Fibroblast of skin of abdomen (primary cell): ENCODE data around the gene RNF5.
"Not testable (repeated sequence)": the region's sequence is repeated elsewhere in the genome, so short reads cannot be mapped to it uniquely, and the experiment has no call there.

Experiments used
- DNase-seq: peaks from one replicate; pipeline ENCODE4 v3.0.0-alpha.2; 2013

The RNF5 gene

DNA sequence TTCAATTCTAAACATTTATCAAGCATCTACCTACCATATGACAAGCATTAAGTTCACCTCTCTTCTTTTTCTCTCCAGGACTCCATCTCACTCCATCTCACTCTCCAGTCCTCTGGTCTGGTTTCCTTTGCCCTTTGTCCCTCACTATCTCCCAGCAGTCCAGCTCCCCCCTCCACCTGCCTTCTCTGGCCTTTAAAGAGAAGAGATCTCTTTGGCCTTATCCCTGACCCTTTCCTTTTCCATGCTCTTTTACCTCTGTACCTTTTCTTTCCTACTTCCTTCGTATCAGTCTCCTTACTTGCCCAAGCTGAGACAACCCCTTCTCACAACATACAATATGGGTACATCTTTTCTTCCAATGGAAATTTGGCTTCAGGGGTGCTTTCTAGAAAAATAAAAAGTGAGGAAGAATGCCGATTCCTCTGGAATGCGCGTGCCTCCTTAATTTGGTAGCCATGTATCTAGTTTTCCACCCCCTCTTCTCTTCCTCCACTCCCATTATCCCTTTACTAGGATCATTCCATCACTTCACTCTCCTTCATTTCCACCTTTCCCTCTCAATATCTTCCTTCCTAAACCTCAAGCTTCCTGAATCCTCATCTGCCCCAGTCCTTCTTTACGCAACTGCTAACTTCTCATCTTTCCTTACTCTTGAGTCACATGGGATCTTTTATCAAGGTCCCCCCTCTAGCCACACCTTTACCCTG, 1.6 kb upstream of the RNF5 start:
- no peak for DNase-seq

DNA sequence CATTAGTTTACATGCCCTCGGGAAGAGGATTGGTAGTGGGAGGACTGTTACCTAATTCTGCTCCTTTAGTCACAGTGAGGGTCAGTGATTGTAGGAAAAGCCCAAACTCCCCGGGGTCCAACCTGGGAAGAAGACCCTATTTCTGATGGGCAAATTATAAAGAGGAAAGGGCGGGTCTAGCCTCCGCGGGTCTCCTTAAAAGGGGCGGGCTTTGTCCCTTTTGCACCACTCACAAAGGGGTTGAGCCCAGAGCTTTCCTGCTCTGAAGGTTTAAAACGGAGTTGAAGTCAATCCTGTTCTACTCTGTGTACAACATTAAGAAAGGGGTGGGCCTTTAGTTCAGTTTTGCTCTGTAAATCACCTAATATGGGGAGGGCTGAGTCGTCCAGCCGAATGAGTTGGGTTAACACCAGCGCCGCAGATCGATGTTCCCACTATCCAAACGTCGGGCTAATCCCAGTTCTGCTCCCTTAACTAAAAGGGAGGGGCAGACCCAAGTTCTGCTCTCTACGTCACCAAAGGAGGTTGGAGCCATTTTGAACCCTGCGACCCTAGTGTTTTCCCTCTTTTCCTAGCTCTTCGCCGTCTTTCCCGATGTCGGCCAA, 920 bp upstream of the RNF5 start:
- DNase-seq = peak; percentile 42

DNA sequence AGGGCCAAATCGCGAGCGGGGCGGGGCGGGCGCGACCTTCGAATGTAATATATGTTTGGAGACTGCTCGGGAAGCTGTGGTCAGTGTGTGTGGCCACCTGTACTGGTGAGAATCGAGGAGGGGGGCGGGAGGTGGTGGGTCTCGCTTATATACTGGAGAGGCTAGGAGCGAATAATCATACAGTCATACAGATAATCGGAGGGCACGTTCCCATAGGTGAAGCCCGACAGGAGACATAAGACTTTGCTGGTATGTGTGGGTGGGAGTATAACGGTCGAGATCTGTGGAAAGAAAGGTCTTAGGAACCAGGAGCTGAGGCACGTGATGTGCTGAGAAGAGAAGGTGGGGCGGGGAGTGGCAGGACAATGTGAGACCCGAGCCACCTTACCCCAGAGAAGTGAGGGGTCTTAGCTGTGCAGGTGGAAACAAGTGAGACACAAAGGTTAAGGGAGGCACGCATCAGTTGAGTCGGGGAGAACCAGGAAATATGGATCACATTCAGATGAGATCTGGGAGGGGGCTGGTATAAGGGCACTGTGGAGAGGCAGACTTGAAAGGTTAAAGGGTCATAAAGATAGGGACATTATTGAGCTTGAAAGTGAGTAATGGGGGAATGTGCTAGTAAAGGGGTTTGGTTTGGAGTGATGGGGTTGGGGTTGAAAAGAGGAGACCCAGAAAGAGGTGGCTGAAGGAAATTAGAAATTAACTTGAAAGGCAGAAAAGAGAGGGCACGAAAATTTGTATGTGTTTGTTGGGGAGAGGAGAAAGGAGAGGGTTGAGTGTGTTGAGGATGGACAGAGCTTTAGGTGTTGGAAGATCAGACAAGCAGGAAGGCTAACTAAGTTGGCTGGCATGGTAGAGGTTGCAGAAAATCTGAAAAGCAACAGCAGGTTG, 589 bp downstream of the RNF5 start:
- DNase-seq = no peak

DNA sequence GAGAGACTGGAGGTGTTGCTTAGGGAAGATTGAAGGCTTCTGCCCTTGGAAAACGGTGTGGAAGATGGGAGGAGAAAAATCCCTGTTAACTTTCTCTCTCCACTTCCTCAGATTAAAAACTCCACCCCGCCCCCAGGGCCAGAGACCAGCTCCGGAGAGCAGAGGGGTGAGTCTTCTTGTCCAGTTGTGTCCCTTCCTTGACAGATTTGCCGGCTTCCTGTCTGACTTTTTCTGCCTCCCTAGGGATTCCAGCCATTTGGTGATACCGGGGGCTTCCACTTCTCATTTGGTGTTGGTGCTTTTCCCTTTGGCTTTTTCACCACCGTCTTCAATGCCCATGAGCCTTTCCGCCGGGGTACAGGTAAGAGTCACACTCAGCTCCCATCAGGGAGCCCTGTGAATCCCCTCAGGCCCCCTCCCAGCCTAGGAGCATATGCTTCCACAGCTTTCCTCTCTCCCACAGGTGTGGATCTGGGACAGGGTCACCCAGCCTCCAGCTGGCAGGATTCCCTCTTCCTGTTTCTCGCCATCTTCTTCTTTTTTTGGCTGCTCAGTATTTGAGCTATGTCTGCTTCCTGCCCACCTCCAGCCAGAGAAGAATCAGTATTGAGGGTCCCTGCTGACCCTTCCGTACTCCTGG, 1.7 kb downstream of the RNF5 start:
- DNase-seq = no peak

DNA sequence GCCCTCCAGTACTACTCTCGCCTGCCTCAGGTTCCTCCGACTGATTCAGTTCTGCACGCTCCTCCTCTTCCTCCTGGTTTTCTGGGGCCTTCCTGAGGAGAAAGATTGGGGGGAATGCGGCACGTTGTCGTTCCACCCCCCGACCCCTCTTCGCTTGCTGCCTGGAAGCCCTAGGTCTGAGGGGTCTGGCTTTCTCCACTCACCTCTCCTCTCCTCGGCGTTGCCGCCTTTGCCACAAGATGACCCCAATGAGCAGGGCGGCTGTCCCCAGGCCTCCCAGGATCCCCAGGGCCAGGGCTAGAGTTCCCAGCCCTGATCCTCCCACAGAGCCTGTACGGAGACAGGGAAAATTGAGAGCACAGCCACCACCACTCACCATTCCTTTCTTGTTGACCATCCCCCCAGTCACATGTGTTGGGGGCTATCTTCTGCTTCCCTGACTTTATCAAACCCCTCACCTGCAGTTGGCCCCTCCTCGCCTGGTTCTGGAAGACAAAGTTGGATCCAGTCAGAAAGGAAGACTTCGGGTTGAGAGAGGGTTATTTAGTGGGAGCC, 3.0 kb downstream of the RNF5 start:
- no peak for DNase-seq

DNA sequence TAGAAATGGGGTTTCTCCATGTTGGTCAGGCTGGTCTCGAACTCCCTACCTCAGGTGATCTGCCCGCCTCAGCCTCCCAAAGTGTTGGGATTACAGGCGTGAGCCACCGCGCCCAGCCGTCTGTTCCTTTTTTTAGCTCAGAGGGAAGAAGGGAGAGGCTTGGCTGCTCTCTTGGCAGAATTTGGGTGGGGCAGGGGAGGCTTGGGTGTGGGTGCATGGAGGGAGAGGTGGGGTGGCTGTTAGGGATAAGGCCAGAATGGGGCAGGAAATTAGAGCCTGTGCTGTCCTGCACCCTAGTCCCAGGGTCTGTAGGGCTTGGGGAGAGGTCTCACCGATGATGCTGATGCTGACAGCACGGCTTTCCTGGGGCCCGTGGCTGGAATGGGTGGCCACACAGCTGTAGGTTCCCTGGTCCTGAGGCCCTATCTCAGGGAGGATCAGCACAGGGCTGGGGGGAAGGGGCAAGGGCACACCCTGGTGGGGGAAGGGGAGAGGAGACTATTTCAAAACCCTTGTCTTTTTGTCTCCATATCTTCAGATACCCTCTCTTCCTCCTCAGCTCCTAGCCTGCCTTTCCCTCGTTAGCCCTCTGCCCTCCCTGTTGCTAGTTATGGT, 3.8 kb downstream of the RNF5 start:
- DNase-seq = no peak

DNA sequence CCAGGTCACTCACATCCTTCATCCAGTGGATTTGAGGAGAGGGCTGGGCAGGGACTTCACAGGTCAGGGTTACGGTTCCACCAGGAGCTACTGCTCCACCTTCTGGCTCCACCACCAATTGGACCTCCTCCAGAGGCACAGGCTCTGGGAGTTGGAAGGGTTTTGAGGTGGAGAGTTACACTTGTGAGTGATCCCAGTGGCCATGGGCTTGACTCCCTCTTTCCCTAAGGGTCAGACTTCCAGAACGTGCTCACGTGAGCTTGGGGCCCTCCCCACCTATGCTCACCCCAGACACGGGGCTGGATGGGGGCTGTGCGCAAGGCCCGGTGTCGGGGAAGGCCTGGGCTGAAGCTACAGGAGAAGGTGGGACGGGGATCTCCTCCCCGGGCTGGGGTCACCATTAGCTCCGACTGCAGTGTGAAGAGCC, 4.4 kb downstream of the RNF5 start:
- no peak for DNase-seq

DNA sequence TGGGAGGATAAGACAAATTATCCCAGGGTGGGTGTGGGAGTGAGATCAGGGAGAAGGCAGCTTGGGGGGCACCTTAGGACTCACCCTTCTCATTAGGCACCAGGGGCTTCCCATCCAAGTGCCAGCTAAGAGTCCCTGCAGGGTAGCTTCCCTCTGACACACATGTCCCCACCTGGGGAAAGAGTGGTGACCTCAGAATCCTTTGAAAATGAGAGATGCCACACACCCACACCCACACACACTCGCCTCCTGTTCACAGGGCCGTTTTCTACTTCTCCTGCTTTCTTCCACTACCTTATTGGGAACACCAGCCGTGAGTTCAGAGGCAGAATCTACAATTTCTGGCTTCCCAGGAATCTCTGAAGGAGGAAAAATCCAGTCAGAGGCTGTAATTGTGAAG, 4.8 kb downstream of the RNF5 start:
- no peak for DNase-seq

DNA sequence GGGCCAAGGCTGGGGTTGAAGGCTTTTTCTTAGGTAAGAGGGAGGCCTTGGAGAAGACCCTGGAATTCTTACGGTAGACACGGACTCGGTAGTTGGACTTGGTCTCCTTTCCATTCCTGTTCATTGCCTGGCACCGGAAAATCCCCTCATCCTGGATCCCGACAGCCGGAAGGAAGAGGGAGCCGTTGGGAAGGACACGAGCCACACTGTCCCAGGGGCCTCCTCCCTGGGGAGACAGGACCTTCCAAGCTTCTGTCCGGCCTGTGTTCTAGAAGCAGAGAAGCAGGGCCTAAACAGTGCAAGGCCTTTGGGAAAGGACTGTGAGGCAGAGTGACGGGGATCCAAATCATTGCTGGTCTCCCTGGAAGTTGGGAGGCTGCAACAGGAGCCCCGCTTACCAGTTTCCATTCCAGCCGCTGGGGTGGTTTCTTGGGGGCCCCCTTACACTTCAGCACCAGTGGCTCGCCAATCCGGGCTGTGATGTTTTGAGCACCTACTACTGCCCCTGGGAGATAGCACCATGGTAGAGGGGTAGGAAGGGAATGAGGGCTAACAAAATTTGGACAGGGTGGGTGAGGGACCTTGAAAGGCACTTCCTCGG, 5.4 kb downstream of the RNF5 start:
- no peak for DNase-seq

DNA sequence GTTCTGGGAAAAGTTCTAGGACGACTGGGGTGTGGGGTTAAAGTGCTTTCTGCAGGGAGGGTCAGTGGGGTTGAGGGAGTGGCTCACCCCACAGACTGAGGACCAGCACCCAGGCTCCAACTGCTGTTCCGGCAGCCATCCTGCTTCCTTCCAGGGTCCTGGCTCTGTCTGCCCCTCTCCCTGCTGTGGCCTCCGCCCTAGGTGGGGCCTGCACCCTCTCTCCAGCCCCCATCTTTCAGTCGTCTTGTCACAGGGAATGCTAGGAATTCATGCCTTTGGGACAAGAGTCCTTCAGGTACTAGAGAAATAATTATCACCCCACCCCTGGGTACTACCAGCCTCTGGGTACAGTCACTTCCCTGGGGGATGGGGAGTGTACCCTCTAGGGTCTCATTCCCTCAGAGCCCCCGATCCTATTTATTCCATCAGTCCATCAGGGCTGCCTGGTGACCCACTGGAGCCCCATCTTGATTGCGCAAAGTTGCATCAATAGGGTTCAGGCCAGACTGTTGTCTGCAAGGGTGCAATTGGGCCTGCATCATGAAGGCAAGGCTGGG, 6.0 kb downstream of the RNF5 start, which contains the start of gene AGER:
Gene AGER, minus strand, starts transcription at position 170 of the 557 bp plus-strand sequence. Its CDS starts 31 bp downstream, at position 139.
- DNase-seq = no peak

DNA sequence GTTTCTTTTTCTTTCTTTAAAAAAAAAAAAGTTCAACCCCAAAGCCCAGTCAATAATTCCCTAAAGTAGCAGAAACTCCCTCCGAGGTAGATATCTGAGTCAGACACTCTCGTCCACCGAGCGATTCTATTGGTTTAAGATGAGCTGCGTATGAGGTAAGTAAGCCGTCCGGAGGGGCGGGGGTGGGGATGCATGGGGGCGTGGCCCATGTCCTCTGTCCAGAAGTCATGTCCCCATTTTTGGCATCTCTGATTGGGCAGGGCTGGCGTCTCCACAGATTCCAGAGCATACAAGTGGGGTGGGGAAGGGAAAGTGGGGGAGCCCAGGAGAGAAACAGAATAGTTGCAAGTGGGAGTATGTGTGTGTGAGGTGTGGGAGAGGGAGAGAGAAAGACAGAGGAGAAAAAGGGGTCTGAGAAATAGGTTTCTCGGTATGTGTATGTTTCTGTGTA, 7.5 kb downstream of the RNF5 start:
- peak; percentile 87 for DNase-seq

DNA sequence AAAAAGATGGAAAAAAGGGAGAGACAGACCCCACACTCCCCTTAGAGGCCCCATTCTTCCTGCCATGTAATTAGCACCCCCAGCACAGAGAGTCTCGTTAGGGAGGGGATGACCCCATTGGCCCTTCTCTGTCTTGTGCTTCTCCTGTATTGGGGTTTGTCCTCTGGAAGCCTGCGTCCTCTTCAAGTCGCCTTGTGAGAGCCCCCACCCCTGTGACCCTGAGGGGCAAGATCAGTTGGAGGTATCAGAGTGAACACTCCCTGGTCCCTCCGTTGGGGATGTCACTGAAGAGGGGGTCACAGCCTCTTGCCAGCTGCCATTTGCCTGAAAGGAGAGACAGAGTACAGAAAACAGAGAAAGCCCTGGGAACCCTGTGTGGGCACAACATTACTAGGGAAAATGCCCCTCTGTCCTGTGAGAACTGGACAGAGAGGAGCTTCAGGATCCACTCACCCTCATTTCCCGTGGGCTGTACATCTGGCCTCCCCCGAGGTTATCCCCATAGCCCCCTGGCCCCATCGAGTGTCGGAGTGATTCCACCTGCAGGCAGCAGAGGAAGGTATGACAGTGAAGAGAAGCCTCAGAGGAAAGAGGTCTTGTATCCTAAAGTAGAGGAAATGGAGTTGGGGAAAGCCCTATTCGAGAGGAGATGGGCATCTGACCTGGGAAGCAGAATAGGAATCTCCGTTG, 8.1 kb downstream of the RNF5 start:
- not testable (repeated sequence) for DNase-seq

DNA sequence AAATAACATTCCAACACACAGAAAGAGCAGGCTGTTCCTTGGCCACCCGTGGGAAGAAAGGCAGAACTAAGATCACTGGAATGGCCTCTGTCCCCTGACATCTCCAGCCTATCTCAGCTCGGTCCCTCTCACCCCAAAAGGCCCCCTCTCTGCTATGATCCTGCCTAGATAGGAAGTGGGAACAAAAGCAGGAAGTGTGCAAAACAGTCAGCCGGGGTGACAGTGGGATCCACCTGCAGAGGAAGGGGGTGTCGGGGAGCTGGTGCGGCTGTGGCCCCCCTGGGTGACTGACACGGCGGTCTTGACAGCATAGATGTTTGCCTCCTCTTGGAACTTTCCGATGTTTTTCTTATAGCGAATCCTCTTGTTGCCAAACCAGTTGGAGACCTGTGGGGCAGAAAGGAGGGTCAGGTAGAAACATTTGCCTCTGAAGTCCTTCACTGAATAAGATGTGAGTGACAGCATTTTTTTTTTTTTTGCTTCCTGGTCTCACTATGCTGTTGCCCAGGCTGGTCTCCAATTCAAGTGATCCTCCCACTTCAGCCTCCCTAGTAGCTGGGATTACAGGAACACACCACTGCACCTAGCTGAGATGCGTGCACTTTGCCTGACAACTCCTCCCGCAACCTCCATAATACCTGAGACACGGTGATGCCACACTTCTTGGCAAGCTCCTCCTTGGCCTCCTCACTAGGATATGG, 9.0 kb downstream of the RNF5 start:
- DNase-seq = no peak

DNA sequence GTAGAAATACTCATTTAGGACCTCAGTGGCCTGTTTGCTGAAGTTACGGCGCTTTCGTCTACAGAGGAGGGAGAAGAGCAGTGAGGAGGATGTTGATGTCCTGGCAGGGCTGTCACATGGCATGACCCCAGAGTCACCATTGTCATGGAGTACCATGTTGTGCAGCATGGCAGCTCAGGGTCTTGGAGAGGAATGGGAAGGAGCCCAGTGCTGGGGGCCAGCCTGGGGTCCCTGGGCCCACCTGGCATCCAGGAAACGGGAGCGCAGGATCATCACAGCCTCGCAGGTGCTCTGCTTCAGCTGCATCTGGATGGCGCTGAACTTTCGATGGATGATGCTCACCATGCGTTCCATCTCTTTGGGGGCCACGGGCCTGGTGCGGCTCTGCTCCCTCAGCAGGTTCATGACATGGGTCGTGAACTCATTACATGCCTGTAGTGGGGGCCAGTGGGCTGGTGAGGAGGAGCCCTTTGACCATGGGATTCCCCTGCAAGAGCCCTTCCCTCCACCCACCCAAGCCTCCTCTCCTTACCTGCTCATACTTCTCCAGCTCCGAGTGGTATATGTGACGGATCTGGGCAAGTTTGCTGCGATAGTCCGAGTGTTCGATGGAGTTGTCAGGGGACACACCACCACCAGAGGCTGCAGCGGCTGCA, 9.6 kb downstream of the RNF5 start:
- DNase-seq = not testable (repeated sequence)

DNA sequence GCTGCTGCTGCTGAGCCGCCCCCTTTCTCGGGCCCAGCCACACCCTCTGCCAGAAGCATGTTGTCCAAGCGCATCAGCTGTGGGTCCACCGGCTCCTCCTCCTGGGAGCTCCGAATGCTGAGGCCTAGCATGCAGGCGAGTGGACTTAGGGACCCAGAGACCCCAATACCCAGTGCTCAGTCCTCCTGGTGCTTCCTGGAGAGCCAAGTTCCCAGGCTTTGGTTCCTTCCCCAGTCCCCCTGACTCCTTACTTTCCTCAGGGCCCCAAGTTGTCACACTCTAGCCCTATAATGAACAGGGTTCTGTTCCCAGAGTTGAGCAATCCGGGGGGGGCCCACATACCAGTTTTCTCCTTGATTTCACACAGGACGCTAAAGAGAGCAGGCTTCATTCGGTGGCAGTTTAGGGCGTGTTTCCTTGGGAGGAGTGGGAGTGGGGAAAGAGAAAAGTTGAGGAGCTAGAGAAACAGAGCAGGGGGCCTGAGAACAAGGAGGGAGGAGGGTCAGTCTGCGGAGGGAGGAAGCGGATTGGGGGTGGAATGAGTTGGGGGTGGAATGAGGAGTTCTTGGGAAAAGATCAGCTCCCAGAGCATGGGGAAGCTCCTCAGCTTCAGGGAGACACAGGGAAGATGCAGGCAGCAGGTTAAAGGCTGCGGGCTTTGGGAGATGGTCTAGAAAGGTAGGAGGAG, 10.3 kb downstream of the RNF5 start:
- DNase-seq = peak; percentile 16

DNA sequence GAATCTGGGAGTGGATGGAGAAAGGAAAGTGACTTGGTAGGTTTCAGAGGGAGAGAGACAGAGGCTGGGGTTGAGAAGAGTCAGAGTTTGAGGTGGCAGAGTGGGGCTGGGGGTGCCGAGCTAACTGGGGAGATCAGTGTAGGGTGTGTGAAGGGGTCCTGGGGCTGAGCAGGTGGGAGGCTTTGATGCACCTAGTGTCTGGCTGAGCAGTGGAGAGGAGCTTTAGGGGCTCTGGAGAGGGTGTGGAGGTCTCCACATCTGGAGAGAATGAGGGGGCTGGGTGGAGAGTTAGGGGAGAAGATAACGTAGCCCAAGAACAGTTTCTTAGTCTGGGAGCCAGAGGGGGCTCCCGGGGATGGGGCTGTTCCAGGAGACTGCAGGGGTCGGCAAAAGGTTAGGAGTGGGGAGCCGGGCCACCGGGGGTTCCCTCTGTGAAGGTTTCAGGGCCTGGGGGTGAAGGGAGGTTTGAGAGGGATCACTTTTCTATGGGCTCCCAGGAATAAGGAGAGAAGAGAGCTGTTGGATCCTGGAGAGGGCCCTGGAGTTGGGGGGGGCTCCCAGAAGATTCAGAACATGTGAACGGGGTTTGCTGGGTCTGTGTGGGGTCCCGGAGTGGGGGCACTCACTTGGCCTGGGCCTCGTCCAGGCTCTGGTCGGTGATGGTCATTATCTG, 11.0 kb downstream of the RNF5 start:
- DNase-seq = no peak

DNA sequence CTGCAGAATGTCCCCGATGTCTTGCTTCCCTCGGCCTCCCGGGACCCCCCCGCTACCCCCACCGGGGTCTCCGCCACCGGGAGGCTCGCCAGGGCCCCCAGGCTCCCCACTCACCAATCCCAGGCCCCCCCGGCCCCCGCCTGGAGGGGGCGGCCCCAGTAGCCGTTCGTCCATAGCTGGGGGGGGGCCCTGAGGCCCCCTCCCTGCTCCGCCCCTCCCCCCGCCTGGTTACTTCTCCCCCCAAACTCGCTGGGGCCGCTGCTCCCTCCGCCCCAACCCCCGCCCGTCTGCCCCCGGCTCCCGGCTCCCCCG, 11.5 kb downstream of the RNF5 start:
- no peak for DNase-seq
